ENCODE measurements around the gene ORAI3.
"Not testable (repeated sequence)": the region's sequence is repeated elsewhere in the genome, so short reads cannot be mapped to it uniquely, and the experiment has no call there.

ORAI3 gene

DNA sequence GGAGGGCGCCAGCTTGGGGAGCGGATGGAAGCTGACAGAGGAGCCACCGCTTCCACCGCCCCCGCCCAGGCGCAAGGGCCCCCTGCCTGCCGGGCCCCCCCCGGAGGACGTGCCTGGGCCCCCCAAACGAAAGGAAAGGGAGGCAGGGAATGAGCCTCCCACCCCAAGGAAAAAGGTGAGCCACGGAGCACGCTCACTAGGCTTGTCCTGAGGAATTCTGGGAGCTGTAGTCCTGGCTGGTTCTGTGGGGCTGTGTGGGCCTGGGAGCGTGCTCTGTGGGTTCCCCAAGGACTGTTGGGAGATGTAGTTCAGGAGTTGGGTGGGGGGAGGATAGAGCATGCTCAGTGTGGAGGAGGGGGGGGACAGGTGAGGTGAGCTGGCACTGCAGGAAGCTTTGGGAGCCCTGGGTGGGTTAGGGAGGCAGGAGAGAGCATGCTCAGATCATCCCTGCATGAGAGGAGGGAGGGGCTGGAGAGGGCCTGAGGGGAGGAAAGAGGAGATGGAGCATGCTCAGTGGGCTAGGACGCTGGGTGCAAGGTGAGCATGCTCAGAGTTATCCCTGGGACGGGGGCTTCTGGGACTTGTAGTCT, 21.0 kb upstream of the ORAI3 start:
- DNase-seq, result no peak

DNA sequence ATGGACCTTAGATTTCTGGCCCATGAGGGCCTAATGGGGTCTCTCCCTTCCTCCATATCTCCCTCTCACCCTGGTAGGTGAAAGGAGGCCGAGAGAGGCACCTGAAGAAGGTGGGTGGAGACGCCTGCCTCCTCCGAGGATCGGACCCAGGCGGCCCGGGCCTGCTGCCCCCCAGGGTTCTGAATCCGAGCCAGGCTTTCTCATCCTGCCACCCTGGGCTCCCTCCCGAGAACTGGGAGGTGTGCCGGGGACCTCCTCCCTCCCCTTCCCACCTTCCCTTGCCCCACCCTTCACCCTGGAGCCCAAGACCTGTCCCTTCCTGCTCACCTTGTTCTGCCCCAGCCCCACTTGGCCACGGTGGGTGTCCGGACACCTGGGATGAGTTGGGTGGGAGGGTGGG, 20.5 kb upstream of the ORAI3 start:
- TF ChIP-seq POLR2A (IDR thresholded peaks at IDR 0.05; ENCODE audit: low read length) (no peak), GATA1 (IDR thresholded peaks at IDR 0.05; ENCODE audit: low read depth, low read length) (no peak)
- DNase-seq, result no peak

More for the DNA sequence above, 21.0 kb upstream of the ORAI3 start:
- no peak for TF ChIP-seq POLR2A (IDR thresholded peaks at IDR 0.05; ENCODE audit: low read length)
- no peak for TF ChIP-seq GATA1 (IDR thresholded peaks at IDR 0.05; ENCODE audit: low read depth, low read length)

DNA sequence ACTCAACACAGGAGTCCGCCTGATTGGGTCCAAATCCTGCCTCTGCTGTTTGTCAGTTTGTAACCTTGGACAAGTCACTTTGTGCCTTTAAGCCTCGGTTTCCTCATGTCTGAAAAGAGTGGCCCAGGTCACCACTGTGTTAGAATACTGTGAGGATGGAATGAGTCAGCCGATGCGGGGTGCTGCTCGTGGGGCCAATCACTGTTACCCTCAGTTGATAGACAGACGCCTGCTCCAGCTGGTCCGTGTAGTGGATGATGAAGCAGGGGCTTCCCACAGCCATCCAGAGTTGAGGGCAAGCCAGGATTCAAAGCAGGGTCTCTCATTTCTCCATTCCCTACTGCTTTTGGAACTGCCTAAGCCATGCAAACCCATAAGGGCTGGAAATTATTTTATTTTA, 19.7 kb upstream of the ORAI3 start:
- TF ChIP-seq GATA1 (IDR thresholded peaks at IDR 0.05; ENCODE audit: low read depth, low read length) (no peak), POLR2A (IDR thresholded peaks at IDR 0.05; ENCODE audit: low read length) (no peak)
- DNase-seq, result no peak

DNA sequence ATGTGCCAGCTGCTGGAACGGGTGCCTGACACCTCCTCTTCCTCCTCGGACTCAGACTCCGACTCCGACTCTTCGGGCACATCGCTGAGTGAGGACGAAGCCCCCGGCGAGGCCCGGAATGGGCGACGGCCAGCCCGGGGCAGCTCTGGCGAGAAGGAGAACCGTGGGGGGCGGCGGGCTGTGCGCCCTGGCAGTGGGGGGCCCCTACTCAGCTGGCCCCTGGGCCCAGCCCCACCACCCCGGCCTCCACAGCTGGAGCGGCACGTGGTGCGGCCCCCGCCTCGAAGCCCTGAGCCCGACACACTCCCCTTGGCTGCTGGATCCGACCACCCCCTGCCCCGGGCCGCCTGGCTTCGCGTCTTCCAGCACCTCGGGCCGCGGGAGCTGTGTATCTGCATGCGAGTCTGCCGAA, 18.7 kb upstream of the ORAI3 start:
- DNase-seq, result no peak
- TF ChIP-seq GATA1 (IDR thresholded peaks at IDR 0.05; ENCODE audit: low read depth, low read length), result no peak
- no peak for TF ChIP-seq POLR2A (IDR thresholded peaks at IDR 0.05; ENCODE audit: low read length)

DNA sequence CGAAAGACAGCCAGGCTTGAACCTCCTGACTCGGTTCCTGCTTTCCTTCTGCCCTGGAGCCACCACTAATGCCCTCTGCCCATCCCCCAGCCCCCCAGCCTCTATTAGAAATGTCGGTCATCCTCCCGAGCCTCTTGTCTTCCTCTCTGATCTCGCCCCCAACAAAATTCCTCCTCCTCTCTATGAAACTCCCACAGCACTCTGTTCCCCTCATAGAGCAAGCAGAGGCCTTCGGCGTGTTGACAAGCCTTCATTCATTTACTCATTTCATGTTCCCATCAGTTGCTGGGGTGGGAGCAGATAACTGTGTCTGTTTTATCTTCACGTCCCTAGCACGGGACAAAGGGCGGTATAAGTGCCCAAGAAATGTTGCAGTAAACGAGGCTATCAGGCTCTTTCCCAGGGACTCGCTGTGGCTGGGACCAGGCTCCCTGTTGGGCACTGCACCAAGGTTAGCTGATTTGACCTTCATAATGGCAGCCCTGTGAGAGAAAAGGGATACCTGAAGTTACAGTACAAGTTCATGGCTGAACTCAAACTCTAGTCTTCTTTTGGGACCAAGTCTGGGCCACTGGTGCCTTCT, 17.7 kb upstream of the ORAI3 start:
- TF ChIP-seq POLR2A (IDR thresholded peaks at IDR 0.05; ENCODE audit: low read length) (no peak), GATA1 (IDR thresholded peaks at IDR 0.05; ENCODE audit: low read depth, low read length) (no peak)
- DNase-seq, result no peak

DNA sequence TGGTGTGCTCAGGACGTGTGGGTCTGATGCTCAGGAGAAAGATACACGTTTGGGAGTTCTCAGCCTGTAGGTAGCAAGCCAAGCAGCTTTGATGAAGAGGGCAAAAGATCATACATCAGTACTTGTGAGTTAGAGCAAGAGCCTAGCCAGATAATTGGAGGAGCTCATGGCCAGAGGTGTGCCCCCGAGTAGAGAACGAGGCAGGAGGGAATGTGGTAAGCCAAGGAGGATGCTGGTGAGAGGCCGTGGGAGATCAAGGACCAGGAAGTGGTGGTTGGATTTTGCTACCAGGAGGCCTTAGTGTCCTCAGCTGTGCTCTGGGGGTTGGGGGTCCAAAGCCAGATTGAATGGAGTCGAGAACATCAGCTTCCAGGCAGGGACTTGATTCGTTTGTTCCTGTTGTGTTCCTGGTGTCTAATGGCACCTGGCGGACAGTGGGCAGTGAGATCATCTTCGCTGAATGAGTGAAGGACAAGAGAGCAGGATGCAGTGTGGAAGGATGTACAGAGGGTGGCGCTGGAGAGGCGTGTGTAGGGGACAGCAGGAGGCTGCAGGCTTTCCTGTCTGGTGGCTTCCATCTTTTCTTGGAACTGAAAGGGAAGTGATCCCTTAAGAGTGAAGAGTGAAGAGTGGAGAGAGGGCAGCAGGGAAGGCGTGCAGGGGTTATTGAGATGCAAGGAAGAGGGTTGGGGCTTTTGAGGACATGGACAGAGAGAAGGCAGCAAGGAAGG, 13.9 kb upstream of the ORAI3 start:
- peak; percentile 65 to 77 for DNase-seq
- TF ChIP-seq POLR2A (IDR thresholded peaks at IDR 0.05; ENCODE audit: low read length) (no peak), GATA1 (IDR thresholded peaks at IDR 0.05; ENCODE audit: low read depth, low read length) (no peak)

DNA sequence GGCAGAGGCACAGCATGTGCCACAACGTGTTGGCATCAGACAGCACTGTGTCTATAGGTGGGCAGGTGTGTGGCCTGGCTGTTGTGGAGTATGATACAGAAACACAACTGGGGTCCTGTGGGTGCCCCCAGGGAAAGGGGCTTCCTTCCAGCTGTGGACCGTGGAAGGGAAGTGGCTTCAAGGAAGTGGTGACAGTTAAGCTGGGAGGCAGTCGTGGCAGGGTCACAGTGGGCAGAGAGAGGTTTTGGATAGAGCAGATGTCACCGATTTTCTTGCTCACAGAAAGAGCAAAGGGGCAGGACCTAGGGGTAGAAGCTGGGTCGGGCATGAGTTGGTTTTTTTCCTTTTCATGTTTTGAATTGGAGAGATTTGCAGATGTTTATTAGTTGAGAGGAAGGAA, 11.2 kb upstream of the ORAI3 start:
- DNase-seq, result no peak
- no peak for TF ChIP-seq POLR2A (IDR thresholded peaks at IDR 0.05; ENCODE audit: low read length)
- TF ChIP-seq GATA1 (IDR thresholded peaks at IDR 0.05; ENCODE audit: low read depth, low read length), result no peak

DNA sequence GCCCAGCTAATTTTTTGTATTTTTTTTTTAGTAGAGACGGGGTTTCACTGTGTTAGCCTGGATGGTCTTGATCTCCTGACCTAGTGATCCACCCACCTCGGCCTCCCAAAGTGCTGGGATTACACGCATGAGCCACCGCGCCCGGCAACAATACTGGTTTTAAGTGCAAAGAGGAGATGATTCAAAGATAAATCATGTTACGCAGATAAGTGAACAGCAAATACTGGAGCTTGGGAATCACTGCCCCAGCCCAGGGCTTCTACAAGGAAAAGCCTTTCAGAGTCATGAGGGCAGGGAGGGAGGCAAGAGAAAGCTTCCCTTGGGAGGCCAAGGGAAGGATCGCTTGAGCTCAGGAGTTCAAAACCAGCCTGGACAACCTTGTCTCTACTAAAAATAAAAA, 9.3 kb upstream of the ORAI3 start:
- not testable (repeated sequence) for DNase-seq

DNA sequence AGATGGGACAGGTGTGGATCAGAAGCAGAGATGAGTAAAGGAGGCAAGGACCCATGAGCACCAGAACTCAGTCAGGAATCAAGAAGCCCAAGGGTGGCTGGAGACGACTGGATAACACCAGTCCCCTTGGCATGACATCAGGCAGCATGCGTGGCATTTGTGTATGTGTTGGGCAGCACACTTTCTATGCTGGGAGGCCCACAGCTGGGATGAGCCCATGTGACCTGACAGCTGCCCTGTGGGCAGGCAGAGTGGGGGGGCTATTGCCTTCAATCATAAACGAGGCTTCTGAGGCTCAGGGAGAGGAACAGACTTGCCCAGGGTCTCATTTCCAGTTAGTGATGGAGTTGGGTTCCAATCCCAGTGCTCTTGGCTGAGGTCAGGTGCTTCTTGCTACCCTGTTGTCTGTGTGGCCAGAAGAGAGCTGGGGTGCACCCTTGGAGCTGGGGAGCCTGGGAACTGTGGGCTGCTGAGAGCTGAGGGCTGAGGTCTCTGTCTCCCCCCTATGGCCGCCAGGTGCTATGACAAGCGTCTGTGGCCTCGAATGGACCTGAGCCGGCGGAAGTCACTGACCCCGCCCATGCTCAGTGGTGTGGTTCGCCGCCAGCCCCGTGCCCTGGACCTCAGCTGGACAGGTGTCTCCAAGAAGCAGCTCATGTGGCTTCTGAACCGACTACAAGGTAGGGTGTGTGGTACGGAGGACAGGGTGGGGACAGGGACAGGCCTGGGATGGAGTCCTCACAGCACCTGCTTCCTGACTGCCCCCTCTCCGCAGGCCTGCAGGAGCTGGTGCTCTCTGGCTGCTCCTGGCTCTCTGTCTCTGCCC, 7.1 kb upstream of the ORAI3 start:
- TF ChIP-seq POLR2A (IDR thresholded peaks at IDR 0.05; ENCODE audit: low read length) (no peak), GATA1 (IDR thresholded peaks at IDR 0.05; ENCODE audit: low read depth, low read length) (no peak)
- DNase-seq, result peak; percentile 85 to 91

DNA sequence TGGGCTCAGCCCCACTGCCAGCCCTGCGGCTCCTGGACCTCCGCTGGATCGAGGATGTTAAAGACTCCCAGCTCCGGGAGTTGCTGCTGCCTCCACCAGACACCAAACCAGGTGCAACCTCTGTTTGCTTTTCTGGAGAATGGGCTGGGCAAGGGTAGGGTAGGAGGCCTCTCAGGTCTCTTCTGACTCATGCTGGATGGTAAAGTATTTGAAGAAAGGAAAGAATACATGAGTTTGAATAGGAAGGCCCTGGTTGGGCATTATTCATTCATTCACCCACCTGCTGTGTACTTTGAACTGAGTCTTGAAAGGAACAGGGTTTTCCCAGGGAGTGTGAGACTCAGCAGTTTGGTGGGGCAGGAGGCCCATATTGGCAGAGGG, 6.5 kb upstream of the ORAI3 start:
- no peak for DNase-seq

DNA sequence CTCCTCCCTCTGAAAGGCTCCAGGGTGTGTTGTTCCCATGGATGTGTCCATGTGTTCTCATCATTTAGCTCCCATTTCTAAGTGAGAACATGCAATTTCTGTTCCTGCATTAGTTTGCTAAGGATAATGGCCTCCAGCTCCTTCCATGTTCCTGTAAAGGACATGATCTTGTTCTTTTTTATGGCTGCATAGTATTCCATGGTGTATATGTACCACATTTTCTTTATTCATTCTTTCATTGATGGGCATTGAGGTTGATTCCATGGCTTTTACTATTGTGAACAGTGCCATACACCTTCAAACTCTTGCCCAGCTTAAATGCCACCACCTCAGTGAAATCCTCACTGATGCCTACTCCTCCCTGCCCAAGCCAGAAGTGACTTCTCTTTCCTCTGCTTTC, 4.5 kb upstream of the ORAI3 start:
- DNase-seq, result no peak
- TF ChIP-seq POLR2A (IDR thresholded peaks at IDR 0.05; ENCODE audit: low read length), result no peak
- no peak for TF ChIP-seq GATA1 (IDR thresholded peaks at IDR 0.05; ENCODE audit: low read depth, low read length)

More for the DNA sequence above, 6.5 kb upstream of the ORAI3 start:
- TF ChIP-seq POLR2A (IDR thresholded peaks at IDR 0.05; ENCODE audit: low read length) (no peak), GATA1 (IDR thresholded peaks at IDR 0.05; ENCODE audit: low read depth, low read length) (no peak)

DNA sequence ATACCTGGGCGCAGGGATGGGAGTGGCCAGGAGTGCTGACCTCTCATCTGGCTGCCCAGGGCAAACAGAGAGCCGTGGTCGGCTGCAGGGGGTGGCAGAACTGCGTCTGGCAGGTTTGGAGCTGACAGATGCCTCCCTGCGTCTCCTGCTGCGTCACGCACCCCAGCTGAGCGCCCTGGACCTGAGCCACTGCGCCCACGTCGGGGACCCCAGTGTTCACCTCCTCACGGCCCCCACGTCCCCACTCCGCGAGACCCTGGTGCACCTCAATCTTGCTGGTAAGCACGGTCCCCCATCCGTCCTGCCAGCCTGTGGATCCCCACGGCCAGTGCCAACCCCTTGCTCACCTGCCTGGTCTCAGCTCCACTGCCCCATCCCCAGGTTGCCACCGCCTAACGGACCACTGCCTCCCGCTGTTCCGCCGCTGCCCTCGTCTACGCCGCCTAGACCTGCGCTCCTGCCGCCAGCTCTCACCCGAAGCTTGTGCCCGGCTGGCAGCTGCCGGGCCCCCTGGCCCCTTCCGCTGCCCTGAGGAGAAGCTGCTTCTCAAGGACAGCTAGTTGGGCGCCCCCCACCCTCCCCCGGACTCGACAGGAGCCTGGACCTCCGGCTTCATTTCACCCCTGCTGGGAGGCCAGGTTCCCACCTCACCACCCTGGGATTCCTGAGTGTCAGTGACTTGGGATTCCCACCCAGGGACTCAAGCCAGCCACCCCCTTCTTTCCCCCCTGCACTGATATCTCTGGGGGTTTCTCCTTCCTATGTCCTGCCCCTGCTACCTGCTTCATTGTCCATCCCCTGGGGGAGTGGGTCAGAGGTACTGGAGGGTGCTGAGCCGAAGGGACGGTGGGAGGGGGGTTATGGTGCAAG, 2.0 kb upstream of the ORAI3 start:
- TF ChIP-seq GATA1 (IDR thresholded peaks at IDR 0.05; ENCODE audit: low read depth, low read length) (no peak), POLR2A (IDR thresholded peaks at IDR 0.05; ENCODE audit: low read length) (no peak)
- no peak for DNase-seq

DNA sequence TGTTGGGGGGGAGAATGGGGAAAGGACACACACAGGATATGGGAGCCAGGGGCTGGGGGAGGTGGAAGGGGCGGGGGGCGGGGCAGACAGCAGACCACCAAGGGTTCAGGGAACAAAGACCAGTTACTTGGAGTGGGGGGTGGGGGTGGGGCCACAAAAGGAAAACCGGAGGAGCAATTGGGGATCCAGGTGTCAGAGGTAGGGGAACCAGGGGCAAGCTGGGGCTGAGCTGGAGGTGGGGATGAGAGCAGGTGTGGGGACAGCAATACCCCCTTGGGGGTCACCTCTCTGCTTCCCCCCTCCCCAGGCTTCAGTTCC, 1.4 kb upstream of the ORAI3 start:
- no peak for DNase-seq
- TF ChIP-seq POLR2A (IDR thresholded peaks at IDR 0.05; ENCODE audit: low read length) (no peak), GATA1 (IDR thresholded peaks at IDR 0.05; ENCODE audit: low read depth, low read length) (no peak)
